HCT116 (cell line): ENCODE results near the gene EXOC6B. TPM values are rescaled to one million over a fixed set of nuclear protein-coding genes. Genes with fewer than 3 reads are reported as not detected.

Experiments used
- ATAC-seq: fragments of 200-7000 bp; cut with Tn5 transposase; 2 replicates; pipeline ENCODE4 v1.9.1; 2020; ENCODE audit warnings: mild to moderate bottlenecking, moderate library complexity
- BruUV-seq: library from RNA; stranded (reverse); fragments of 400-500 nt; replicated peaks from 2 replicates; lab custom pipeline; 2021; lab: Mats Ljungman, UMichigan
- CTCF ChIA-PET: fragments of 300-600 bp; sonication (Branson Sonifier 250); formaldehyde crosslinking; loops from one replicate; lab custom pipeline; 2021; ENCODE audit warnings: antibody characterized with exemption; lab: Charles Lee
- POLR2A ChIA-PET: fragments of 300-600, 350-600 bp; sonication (Branson Sonifier 250); formaldehyde crosslinking; loops from one replicate; lab custom pipeline; 2021; ENCODE audit warnings: antibody characterized with exemption; lab: Charles Lee
- RAD21 ChIA-PET, 2 experiments: fragments of 300-600 bp; sonication (Branson Sonifier 250); formaldehyde crosslinking; loops; one replicate each; lab custom pipeline; 2023; ENCODE audit warnings: low total read pairs in 2 of 2; ENCODE audit not compliant: uncharacterized antibody in 2 of 2, unreplicated experiment in 2 of 2, low non-redundant PET in 1 of 2; lab: Charles Lee
- DNase-seq: peaks from one replicate; pipeline ENCODE4 v3.0.0-alpha.2; 2010; ENCODE audit warnings: low read depth, low spot score
- H2AFZ ChIP-seq: fragments of 200-600 bp; shearing (Covaris generic), sonication (generic); 2 replicates; pipeline ENCODE4 v1.6.1; 2017; ENCODE audit warnings: low read depth, mixed run types, mixed read lengths, antibody characterized with exemption, low read length; ENCODE audit not compliant: poor library complexity, severe bottlenecking
- H3K27ac ChIP-seq: 2 replicates; pipeline ENCODE4 v1.5.1; 2012; ENCODE audit warnings: low read depth, low read length
- H3K27me3 ChIP-seq: fragments of 200-600 bp; sonication (generic); 2 replicates; pipeline ENCODE4 v1.6.1; 2016; ENCODE audit warnings: mixed run types, low read length, mixed read lengths; ENCODE audit not compliant: insufficient read depth
- H3K36me3 ChIP-seq, 2 experiments: fragments of 200-500 bp in 1 of 2; fragments of 200-600 bp in 1 of 2; sonication (Bioruptor generic) in 1 of 2; sonication (generic) in 1 of 2; 2 replicates each; pipeline versions ENCODE4 v1.5.1 to v1.6.1; 2014 to 2016; ENCODE audit warnings: low read length in 2 of 2, inconsistent platforms in 1 of 2, mixed read lengths in 1 of 2, mixed run types in 1 of 2; ENCODE audit not compliant: insufficient read depth in 2 of 2, control insufficient read depth in 1 of 2
- H3K4me1 ChIP-seq, 2 experiments: fragments of 200-600 bp in 1 of 2; sonication (generic) in 1 of 2; 2 replicates each; pipeline versions ENCODE4 v1.5.1 to v1.6.1; 2012 to 2017; ENCODE audit warnings: low read length in 2 of 2, inconsistent platforms in 1 of 2, mild to moderate bottlenecking in 1 of 2, mixed read lengths in 1 of 2, mixed run types in 1 of 2, moderate library complexity in 1 of 2; ENCODE audit not compliant: insufficient read depth in 2 of 2, control insufficient read depth in 1 of 2
- H3K4me2 ChIP-seq: fragments of 200-600 bp; sonication (generic); 2 replicates; pipeline ENCODE4 v1.6.1; 2017; ENCODE audit warnings: mixed run types, low read length, mixed read lengths
- H3K4me3 ChIP-seq, 2 experiments: fragments of 200-600 bp in 1 of 2; sonication (generic) in 1 of 2; replicated peaks in 1 of 2; 2 replicates each; pipeline ENCODE4 v1.5.1; 2011 to 2016; ENCODE audit warnings: low read length in 2 of 2, control low read depth in 1 of 2, low read depth in 1 of 2, mild to moderate bottlenecking in 1 of 2, mixed read lengths in 1 of 2, mixed run types in 1 of 2
- H3K79me2 ChIP-seq: fragments of 200-600 bp; sonication (generic); 2 replicates; pipeline ENCODE4 v1.6.1; 2017; ENCODE audit warnings: mild to moderate bottlenecking, mixed run types, low read length, moderate library complexity, mixed read lengths; ENCODE audit not compliant: insufficient read depth
- H3K9ac ChIP-seq: fragments of 200-600 bp; sonication (generic); 2 replicates; pipeline ENCODE4 v1.6.1; 2016; ENCODE audit warnings: low read length, mixed read lengths
- H3K9me2 ChIP-seq: fragments of 200-600 bp; sonication (generic), shearing (Covaris generic); 2 replicates; pipeline ENCODE4 v1.6.1; 2017; ENCODE audit warnings: mixed run types, mild to moderate bottlenecking, moderate library complexity; ENCODE audit not compliant: insufficient read depth
- H3K9me3 ChIP-seq, 2 experiments: fragments of 200-500 bp in 1 of 2; fragments of 200-600 bp in 1 of 2; sonication (Bioruptor generic) in 1 of 2; sonication (generic) in 1 of 2; 2 replicates each; pipeline ENCODE4 v1.6.1; 2014 to 2017; ENCODE audit warnings: low read length in 2 of 2, mixed read lengths in 2 of 2, inconsistent platforms in 1 of 2, low read depth in 1 of 2, mild to moderate bottlenecking in 1 of 2, mixed run types in 1 of 2, moderate library complexity in 1 of 2; ENCODE audit not compliant: control insufficient read depth in 1 of 2, insufficient read depth in 1 of 2
- H4K20me1 ChIP-seq: fragments of 200-600 bp; sonication (generic), shearing (Covaris generic); 2 replicates; pipeline ENCODE4 v1.6.1; 2017; ENCODE audit warnings: mixed run types, mild to moderate bottlenecking, moderate library complexity; ENCODE audit not compliant: insufficient read depth
- ATF3 ChIP-seq: IDR thresholded peaks from 2 replicates; pipeline ENCODE4 v1.6.1; 2012
- CEBPB ChIP-seq: IDR thresholded peaks from 2 replicates; pipeline ENCODE4 v1.6.1; 2012; ENCODE audit warnings: low read depth
- EGR1 ChIP-seq: IDR thresholded peaks from 2 replicates; pipeline ENCODE4 v1.6.1; 2012; ENCODE audit warnings: low read depth
- ELF1 ChIP-seq: IDR thresholded peaks from 2 replicates; pipeline ENCODE4 v1.6.1; 2012; ENCODE audit warnings: low read depth, borderline replicate concordance
- EZH2 ChIP-seq: fragments of 200-600 bp; sonication (generic); IDR thresholded peaks from 2 replicates; pipeline ENCODE4 v1.6.1; 2017; ENCODE audit warnings: antibody characterized with exemption, mixed run types
- EZH2phosphoT487 ChIP-seq: fragments of 200-600 bp; IDR thresholded peaks from 2 replicates; pipeline ENCODE4 v1.6.1; 2018; ENCODE audit warnings: antibody characterized with exemption, borderline replicate concordance
- JUND ChIP-seq: IDR thresholded peaks from 2 replicates; pipeline ENCODE4 v1.6.1; 2012
- POLR2A ChIP-seq: IDR thresholded peaks from 2 replicates; pipeline ENCODE4 v1.7.0; 2011; ENCODE audit warnings: borderline replicate concordance; ENCODE audit not compliant: insufficient read depth, insufficient read length; ENCODE audit errors: extremely low read depth
- POLR2AphosphoS5 ChIP-seq: IDR thresholded peaks from 2 replicates; pipeline ENCODE4 v1.6.1; 2011; ENCODE audit warnings: mild to moderate bottlenecking, low read depth, low read length, moderate library complexity
- RAD21 ChIP-seq: IDR thresholded peaks from 2 replicates; pipeline ENCODE4 v1.6.1; 2012; ENCODE audit warnings: low read depth, mild to moderate bottlenecking
- REST ChIP-seq: IDR thresholded peaks from 2 replicates; pipeline ENCODE4 v1.6.1; 2012; ENCODE audit warnings: low read depth
- SP1 ChIP-seq: IDR thresholded peaks from 2 replicates; pipeline ENCODE4 v1.6.1; 2012; ENCODE audit warnings: low read depth
- SRF ChIP-seq: IDR thresholded peaks from 2 replicates; pipeline ENCODE4 v1.6.1; 2012; ENCODE audit warnings: low read depth
- TCF7L2 ChIP-seq: IDR thresholded peaks from 2 replicates; pipeline ENCODE4 v1.7.0; 2011; ENCODE audit warnings: borderline replicate concordance, inconsistent platforms; ENCODE audit not compliant: insufficient read depth, insufficient read length; ENCODE audit errors: extremely low read depth
- YY1 ChIP-seq: IDR thresholded peaks from 2 replicates; pipeline ENCODE4 v1.6.1; 2011; ENCODE audit warnings: low read length, low read depth, moderate library complexity, mild to moderate bottlenecking; ENCODE audit not compliant: insufficient replicate concordance; ENCODE audit errors: extremely low read depth
- ZBTB33 ChIP-seq: IDR thresholded peaks from 2 replicates; pipeline ENCODE4 v1.6.1; 2011; ENCODE audit warnings: mild to moderate bottlenecking, low read length, moderate library complexity; ENCODE audit not compliant: insufficient replicate concordance; ENCODE audit errors: extremely low read depth
- ZFX ChIP-seq: fragments of 450-650 bp; IDR thresholded peaks from 2 replicates; pipeline ENCODE4 v1.6.1; 2017
- intact Hi-C: fragments of 100-400 bp; cut with micrococcal nuclease; formaldehyde crosslinking; loops from 2 replicates; pipeline ENCODE4 v1.10.0; 2022
- total RNA-seq: library from RNA; stranded (reverse); gene quantifications from one replicate; pipeline ENCODE4 v1.2.1, GENCODE V29; 2021; ENCODE audit not compliant: unreplicated experiment

EXOC6B gene
- total RNA-seq, 1 experiment from 2014 or later: 25.4 TPM

- POLR2A ChIA-PET: no interaction called here
- DNase-seq (no peak), ATAC-seq (no peak)
- CTCF ChIA-PET: no interaction called here
- no peaks in the 10 kb centered on the region for H3K36me3 ChIP-seq
- no peak overlapping the region for H3K9ac ChIP-seq
- no peak for TF ChIP-seq REST
- TF ChIP-seq JUND: no peak
- no peak for TF ChIP-seq ZBTB33
- TF ChIP-seq ATF3: no peak
- no peak for TF ChIP-seq TCF7L2
- TF ChIP-seq POLR2AphosphoS5: no peak
- TF ChIP-seq SP1: no peak
- no peak for TF ChIP-seq RAD21
- no peak for TF ChIP-seq SRF
- no peak for TF ChIP-seq EZH2phosphoT487
- TF ChIP-seq POLR2A: no peak
- no peak for TF ChIP-seq EGR1
- no peak for TF ChIP-seq CEBPB
- no peak for TF ChIP-seq EZH2
- TF ChIP-seq ZFX: no peak
- TF ChIP-seq YY1: no peak
- TF ChIP-seq ELF1: no peak
- H3K27ac ChIP-seq: no peak overlapping the region
- RAD21 ChIA-PET: no interaction called here
- H3K9me2 ChIP-seq: peaks cover 3% of the 10 kb centered on the region; the same call in 1 of the 2 replicates
- intact Hi-C loops: no loop called here
- H3K79me2 ChIP-seq: 0 out of 2 replicates have a peak, but pooled peaks cover 3% of the 10 kb centered on the region
- H2AFZ ChIP-seq: no peak overlapping the region
- H3K4me1 ChIP-seq: peaks cover 0 to 13% of the 10 kb centered on the region in 2 experiments; a peak in 3 of 4 replicates
- no peaks in the 10 kb centered on the region for H4K20me1 ChIP-seq
- no peaks in the 10 kb centered on the region for H3K27me3 ChIP-seq
- no peak overlapping the region for H3K4me2 ChIP-seq
- no TSS peak for BruUV-seq
- no peak overlapping the region for H3K4me3 ChIP-seq
- H3K9me3 ChIP-seq: no peaks in the 10 kb centered on the region
These were observed 4.4 kb upstream of the EXOC6B start for GRCh38 chr2:72830273-72830672.
